ENCODE data around the gene SOX8. TPM values are rescaled to one million over a fixed set of nuclear protein-coding genes. Genes with fewer than 3 reads are reported as not detected.

SOX8 gene
- total and polyA plus RNA-seq, 10 of the 15 experiments (the other 5 are each of a cell fraction or from before 2014, with no cell fraction given) = not detected

GRCh38 chr16:1022466-1022865, 40.9 kb downstream of the SOX8 start:
- H3K27me3 ChIP-seq (replicated peaks in 1 of 2; ENCODE audit: control insufficient read depth in 2 of 2, insufficient read depth in 2 of 2, low read length in 1 of 2) = no peaks in the 10 kb centered on the region
- H3K9me3 ChIP-seq (replicated peaks; ENCODE audit: control insufficient read depth, insufficient read depth, low read length) = no peaks in the 10 kb centered on the region
- no peak overlapping the region for H3K4me2 ChIP-seq (ENCODE audit: control insufficient read depth, insufficient read depth)
- no peaks in the 10 kb centered on the region for H3K36me3 ChIP-seq (ENCODE audit: control insufficient read depth in 2 of 2, insufficient read depth in 2 of 2, low read length in 1 of 2)
- POLR2A ChIA-PET = no interaction called here
- no peak for DNase-seq (ENCODE audit: low read depth, low spot score)
- intact Hi-C loops (cut with micrococcal nuclease; ENCODE audit: unreplicated experiment) = no loop called here
- H2AFZ ChIP-seq (ENCODE audit: control insufficient read depth, low read depth, low read length) = no peak overlapping the region
- BruUV-seq (replicated peaks) = no TSS peak
- no peak overlapping the region for H3K4me3 ChIP-seq
- no peaks in the 10 kb centered on the region for H4K20me1 ChIP-seq (ENCODE audit: control insufficient read depth, insufficient read depth)
- H3K79me2 ChIP-seq (ENCODE audit: control insufficient read depth, insufficient read depth, low read length) = no peaks in the 10 kb centered on the region
- WGBS (ENCODE audit: insufficient coverage, insufficient replicate concordance, low lambda C conversion rate, missing lambda C conversion rate) = 65% methylated on average over 24 of the region's 24 CpGs
- in situ Hi-C loops (cut with MboI) = no loop called here
- no peaks in the 10 kb centered on the region for H3K4me1 ChIP-seq (ENCODE audit: control insufficient read depth, insufficient read depth, low read length)
- no peak overlapping the region for H3K9ac ChIP-seq (ENCODE audit: control insufficient read depth, insufficient read depth, low read length)
- FAIRE-seq = no peak
- SMC1A ChIA-PET (ENCODE audit: uncharacterized antibody, unreplicated experiment) = no interaction called here
- no peak overlapping the region for H3K27ac ChIP-seq (ENCODE audit: control insufficient read depth, insufficient read depth)
- no peak for ATAC-seq
- no peak for TF ChIP-seq ZBED1 (IDR thresholded peaks at IDR 0.05; ENCODE audit: borderline replicate concordance)
- no peak for TF ChIP-seq SIN3A (IDR thresholded peaks at IDR 0.05; ENCODE audit: low read depth, low read length)
- TF ChIP-seq HDGF (IDR thresholded peaks at IDR 0.05) = no peak
- no peak for TF ChIP-seq SMAD5 (IDR thresholded peaks at IDR 0.05; ENCODE audit: low read depth)
- TF ChIP-seq, protein P1, sequence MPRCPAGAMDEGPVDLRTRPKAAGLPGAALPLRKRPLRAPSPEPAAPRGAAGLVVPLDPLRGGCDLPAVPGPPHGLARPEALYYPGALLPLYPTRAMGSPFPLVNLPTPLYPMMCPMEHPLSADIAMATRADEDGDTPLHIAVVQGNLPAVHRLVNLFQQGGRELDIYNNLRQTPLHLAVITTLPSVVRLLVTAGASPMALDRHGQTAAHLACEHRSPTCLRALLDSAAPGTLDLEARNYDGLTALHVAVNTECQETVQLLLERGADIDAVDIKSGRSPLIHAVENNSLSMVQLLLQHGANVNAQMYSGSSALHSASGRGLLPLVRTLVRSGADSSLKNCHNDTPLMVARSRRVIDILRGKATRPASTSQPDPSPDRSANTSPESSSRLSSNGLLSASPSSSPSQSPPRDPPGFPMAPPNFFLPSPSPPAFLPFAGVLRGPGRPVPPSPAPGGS (IDR thresholded peaks at IDR 0.05; ENCODE audit: borderline replicate concordance, insufficient read depth, low read depth, low read length, poor library complexity, severe bottlenecking) = no peak
- TF ChIP-seq, protein P2, sequence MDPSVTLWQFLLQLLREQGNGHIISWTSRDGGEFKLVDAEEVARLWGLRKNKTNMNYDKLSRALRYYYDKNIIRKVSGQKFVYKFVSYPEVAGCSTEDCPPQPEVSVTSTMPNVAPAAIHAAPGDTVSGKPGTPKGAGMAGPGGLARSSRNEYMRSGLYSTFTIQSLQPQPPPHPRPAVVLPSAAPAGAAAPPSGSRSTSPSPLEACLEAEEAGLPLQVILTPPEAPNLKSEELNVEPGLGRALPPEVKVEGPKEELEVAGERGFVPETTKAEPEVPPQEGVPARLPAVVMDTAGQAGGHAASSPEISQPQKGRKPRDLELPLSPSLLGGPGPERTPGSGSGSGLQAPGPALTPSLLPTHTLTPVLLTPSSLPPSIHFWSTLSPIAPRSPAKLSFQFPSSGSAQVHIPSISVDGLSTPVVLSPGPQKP (IDR thresholded peaks at IDR 0.05; ENCODE audit: low read depth, low read length) = no peak
- TF ChIP-seq SP1 (IDR thresholded peaks at IDR 0.05; ENCODE audit: low read depth, low read length) = no peak
- TF ChIP-seq KLF5 (IDR thresholded peaks at IDR 0.05; ENCODE audit: partially characterized antibody) = no peak
- CTCF ChIA-PET = no interaction called here
- RAD21 ChIA-PET (ENCODE audit: unreplicated experiment) = no interaction called here

Measured in GM12878 (cell line).